Duodenal mucosa (tissue), 2 donors: Measurements from ENCODE around the gene SPINDOC.
A peak's percentile ranks its signal among the peaks of the same experiment; 100 is the strongest.

Source experiments
- H3K27ac ChIP-seq: one replicate; pipeline ENCODE4 v1.7.0; 2013; ENCODE audit warnings: low read depth, low read length
- H3K27me3 ChIP-seq, 2 donors: one replicate each; pipeline ENCODE4 v1.7.0; 2013; ENCODE audit warnings: low read length in 2 of 2, control low read depth in 1 of 2; ENCODE audit not compliant: insufficient read depth in 2 of 2, control insufficient read depth in 1 of 2
- H3K36me3 ChIP-seq, 2 donors: one replicate each; pipeline ENCODE4 v1.7.0; 2013; ENCODE audit warnings: low read length in 2 of 2, control low read depth in 1 of 2; ENCODE audit not compliant: insufficient read depth in 2 of 2, control insufficient read depth in 1 of 2
- H3K4me1 ChIP-seq, 2 donors: one replicate each; pipeline ENCODE4 v1.7.0; 2013; ENCODE audit warnings: low read length in 2 of 2, control low read depth in 1 of 2; ENCODE audit not compliant: insufficient read depth in 2 of 2, control insufficient read depth in 1 of 2
- H3K4me3 ChIP-seq, 2 donors: one replicate each; pipeline ENCODE4 v1.7.0; 2013; ENCODE audit warnings: low read length in 2 of 2, low read depth in 1 of 2
- H3K9ac ChIP-seq, 2 donors: one replicate each; pipeline ENCODE4 v1.7.0; 2013; ENCODE audit warnings: low read length in 2 of 2, low read depth in 1 of 2
- H3K9me3 ChIP-seq, 2 donors: one replicate each; pipeline ENCODE4 v1.7.0; 2013; ENCODE audit warnings: low read length in 2 of 2, control low read depth in 1 of 2; ENCODE audit not compliant: control insufficient read depth in 1 of 2

The SPINDOC gene

GRCh38 chr11:63831326-63831725 lies 18.1 kb downstream of the SPINDOC start:
- H3K36me3 ChIP-seq, result peaks cover 0 to 6% of the 10 kb centered on the region in 2 donors

DNA sequence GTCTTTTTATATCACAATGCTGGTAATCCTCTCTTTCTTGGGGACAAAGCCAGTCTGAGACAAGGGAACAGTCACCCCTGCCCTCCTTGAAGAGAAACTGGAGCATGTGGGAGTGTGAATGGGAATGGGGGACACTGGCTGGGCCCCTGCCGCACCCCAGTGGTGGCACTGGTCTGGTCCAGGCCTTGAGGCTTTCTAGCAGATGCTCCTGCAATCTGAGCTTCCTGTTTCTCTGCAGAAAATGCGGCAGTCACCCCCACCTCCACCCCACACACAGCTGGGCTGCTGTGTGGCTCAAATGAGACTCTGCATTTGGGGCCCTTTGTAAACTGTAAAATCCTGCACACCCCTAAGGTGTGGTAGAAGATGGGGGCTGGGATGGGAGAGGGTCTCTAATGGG lies 19.1 kb downstream of the SPINDOC start:
- Histone ChIP-seq H3K9ac (no peak overlapping the region), H3K36me3 (no peaks in the 10 kb centered on the region), H3K27ac (no peak overlapping the region), H3K9me3 (no peaks in the 10 kb centered on the region), H3K27me3 (no peaks in the 10 kb centered on the region), H3K4me1 (peaks cover 6% of the 10 kb centered on the region in 2 donors), H3K4me3 (no peak overlapping the region)

More at GRCh38 chr11:63831326-63831725, 18.1 kb downstream of the SPINDOC start:
- H3K9ac ChIP-seq, result no peak overlapping the region
- H3K27me3 ChIP-seq, result no peaks in the 10 kb centered on the region
- no peaks in the 10 kb centered on the region for H3K4me1 ChIP-seq
- H3K9me3 ChIP-seq, result no peaks in the 10 kb centered on the region
- H3K4me3 ChIP-seq, result no peak overlapping the region
- no peak overlapping the region for H3K27ac ChIP-seq

- H3K36me3 ChIP-seq, result no peaks in the 10 kb centered on the region
- H3K27me3 ChIP-seq, result no peaks in the 10 kb centered on the region
- no peaks in the 10 kb centered on the region for H3K9me3 ChIP-seq
- H3K9ac ChIP-seq, result no peak overlapping the region
- H3K4me3 ChIP-seq, result no peak overlapping the region
- no peak overlapping the region for H3K27ac ChIP-seq
- peaks cover 13% of the 10 kb centered on the region in 2 donors for H3K4me1 ChIP-seq
Measured at GRCh38 chr11:63833048-63833447, 19.8 kb downstream of the SPINDOC start.

DNA sequence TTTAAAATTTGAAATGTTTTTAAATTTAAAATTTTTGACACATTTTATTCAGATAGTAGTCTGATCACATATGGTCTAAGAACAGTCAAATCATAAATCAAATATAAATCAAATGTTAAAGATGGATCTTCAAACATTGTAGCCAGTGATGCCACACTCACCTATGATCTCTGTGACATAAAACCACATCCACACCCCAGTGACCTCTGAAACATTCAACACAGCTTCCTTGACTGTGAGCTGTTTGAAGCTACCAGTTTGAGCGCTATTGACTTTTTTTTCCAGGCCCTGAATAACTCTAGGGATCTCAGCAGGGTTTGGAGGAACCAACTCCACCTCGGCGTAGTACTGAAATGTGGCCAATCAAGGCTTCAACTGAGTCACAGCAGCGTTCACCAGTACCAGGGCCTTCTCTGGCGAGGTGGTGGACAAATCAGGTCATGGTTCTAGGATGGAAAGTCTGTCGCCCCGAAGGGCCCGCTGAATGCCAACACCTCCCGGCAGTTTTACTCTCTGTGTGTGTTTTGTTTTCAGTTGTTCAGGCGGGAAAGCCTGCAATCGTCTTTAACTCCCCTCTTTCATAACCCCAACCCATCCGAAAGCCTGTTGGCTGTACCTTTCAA lies 21.4 kb downstream of the SPINDOC start:
- H3K36me3 ChIP-seq, result no peaks in the 10 kb centered on the region
- H3K9me3 ChIP-seq, result no peaks in the 10 kb centered on the region
- no peaks in the 10 kb centered on the region for H3K27me3 ChIP-seq
- H3K27ac ChIP-seq, result no peak overlapping the region
- H3K9ac ChIP-seq, result no peak overlapping the region
- no peak overlapping the region for H3K4me3 ChIP-seq
- H3K4me1 ChIP-seq, result peaks cover 17 to 18% of the 10 kb centered on the region in 2 donors

DNA sequence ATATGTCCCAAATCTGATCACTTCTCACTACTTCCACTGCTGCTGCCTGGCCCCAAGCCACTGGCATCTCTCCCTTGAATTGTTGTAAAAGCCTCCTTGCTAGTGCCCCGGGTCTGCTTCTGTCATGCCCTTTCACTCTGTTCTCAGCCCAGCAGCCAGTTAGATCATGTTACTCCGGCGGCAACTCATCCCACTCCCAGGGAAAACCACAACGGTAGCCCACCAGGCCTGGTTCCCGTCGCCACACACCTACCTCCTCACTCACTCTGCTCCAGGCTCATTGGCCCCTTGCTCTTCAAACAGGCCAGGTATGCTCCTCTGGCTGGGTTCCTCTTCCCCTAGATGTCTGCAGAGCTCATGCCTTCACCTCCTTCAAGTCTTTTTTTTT lies 21.9 kb downstream of the SPINDOC start:
- Histone ChIP-seq H3K4me3 (no peak overlapping the region), H3K27me3 (no peaks in the 10 kb centered on the region), H3K36me3 (no peaks in the 10 kb centered on the region), H3K9me3 (no peaks in the 10 kb centered on the region), H3K27ac (no peak overlapping the region), H3K4me1 (peaks cover 18 to 22% of the 10 kb centered on the region in 2 donors), H3K9ac (no peak overlapping the region)

DNA sequence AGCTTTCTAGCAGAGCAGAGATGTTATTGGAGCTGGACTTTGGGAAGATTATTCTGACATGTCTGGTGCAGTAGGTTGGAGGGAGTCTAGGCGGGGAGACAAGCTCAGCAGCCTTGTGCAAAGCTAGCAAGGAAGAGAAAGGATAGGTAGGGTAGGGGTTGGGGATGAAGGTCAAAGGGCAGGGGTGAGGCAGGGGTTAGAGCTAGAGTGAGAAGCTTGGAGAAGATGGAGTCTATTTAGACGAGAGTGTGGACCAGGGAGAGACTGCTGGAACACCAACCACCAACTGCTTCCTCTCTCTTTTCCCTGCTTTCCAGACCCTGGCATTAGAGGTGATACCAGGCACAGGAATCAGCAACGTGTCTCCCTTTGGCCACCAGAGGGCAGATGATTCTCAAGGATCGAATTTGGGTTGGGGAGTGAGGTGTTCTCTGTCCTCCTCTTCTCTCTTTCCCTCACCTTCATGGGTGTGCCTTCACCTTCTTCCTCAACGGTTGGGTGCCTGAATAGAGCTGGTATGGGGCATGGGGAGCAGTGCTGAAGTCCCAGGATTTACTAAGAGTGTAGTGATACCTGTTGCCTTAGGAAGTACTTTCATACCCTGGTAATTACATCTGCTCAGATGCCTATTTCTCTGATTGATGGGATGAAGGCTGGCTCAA lies 23.9 kb downstream of the SPINDOC start:
- peaks cover 39 to 40% of the 10 kb centered on the region in 2 donors for H3K4me1 ChIP-seq
- H3K27me3 ChIP-seq, result no peaks in the 10 kb centered on the region
- H3K27ac ChIP-seq, result no peak overlapping the region
- peak overlapping the region; percentile 43 to 46 for H3K9ac ChIP-seq
- no peaks in the 10 kb centered on the region for H3K36me3 ChIP-seq
- peak overlapping the region in 1 of 2 donors; percentile 2 for H3K4me3 ChIP-seq
- H3K9me3 ChIP-seq, result no peaks in the 10 kb centered on the region

DNA sequence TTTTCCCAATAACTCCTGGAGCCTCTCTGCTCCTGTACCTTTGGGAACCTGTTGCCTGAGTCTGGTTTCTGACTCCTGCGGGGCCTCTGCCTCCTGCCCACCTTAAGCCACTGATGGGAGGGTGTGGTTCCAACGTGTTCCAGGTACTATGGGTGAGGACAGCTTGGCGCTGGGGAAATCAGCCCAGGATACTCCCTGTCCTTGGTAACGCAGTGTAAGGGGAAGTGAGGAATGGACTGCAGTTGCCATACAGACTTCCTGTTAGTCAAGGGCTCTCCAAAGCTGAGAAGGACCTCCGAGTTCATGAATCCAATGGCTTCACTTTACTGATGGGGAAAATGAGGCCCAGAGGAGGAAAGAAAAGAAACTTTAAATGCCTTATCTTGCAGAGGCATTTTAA lies 24.5 kb downstream of the SPINDOC start:
- Histone ChIP-seq H3K4me3 (peak overlapping the region in 1 of 2 donors; percentile 2), H3K4me1 (peaks cover 43 to 45% of the 10 kb centered on the region in 2 donors), H3K9me3 (no peaks in the 10 kb centered on the region), H3K36me3 (no peaks in the 10 kb centered on the region), H3K9ac (peak overlapping the region; percentile 43 to 46), H3K27me3 (no peaks in the 10 kb centered on the region), H3K27ac (peak overlapping the region; percentile 59)

- Histone ChIP-seq H3K9me3 (no peaks in the 10 kb centered on the region), H3K27me3 (no peaks in the 10 kb centered on the region), H3K4me1 (peaks cover 47 to 50% of the 10 kb centered on the region in 2 donors), H3K4me3 (peak overlapping the region; percentile 45 to 69), H3K9ac (peak overlapping the region; percentile 46 to 74), H3K27ac (peak overlapping the region; percentile 59), H3K36me3 (peaks cover 0 to 4% of the 10 kb centered on the region in 2 donors)
Measured at GRCh38 chr11:63838150-63838677, 25.0 kb downstream of the SPINDOC start.

GRCh38 chr11:63838678-63839507 lies 25.6 kb downstream of the SPINDOC start, which contains the start of gene MARK2:
MARK2 (plus strand) TSS chr11:63839110; CDS start chr11:63839507, 397 bp downstream.
- peaks cover 48 to 54% of the 10 kb centered on the region in 2 donors for H3K4me1 ChIP-seq
- H3K27me3 ChIP-seq, result no peaks in the 10 kb centered on the region
- peaks cover 0 to 8% of the 10 kb centered on the region in 2 donors for H3K36me3 ChIP-seq
- H3K27ac ChIP-seq, result peak within 1 kb of the TSS; percentile 59
- H3K9ac ChIP-seq, result peak within 1 kb of the TSS; percentile 87 to 96
- peak within 1 kb of the TSS; percentile 91 to 93 for H3K4me3 ChIP-seq
- H3K9me3 ChIP-seq, result no peaks in the 10 kb centered on the region
